22Rv1 (cell line): ENCODE measurements around the gene SLC15A4.

ENCODE experiments used
- H3K27ac ChIP-seq: fragments of 450-650 bp; 2 replicates; pipeline ENCODE4 v1.5.1; 2017
- ZFX ChIP-seq: fragments of 450-650 bp; IDR thresholded peaks from 2 replicates; pipeline ENCODE4 v1.6.1; 2017; ENCODE audit warnings: antibody characterized with exemption, borderline replicate concordance
- TF ChIP-seq, protein P1 (sequence below): fragments of 450-650 bp; IDR thresholded peaks from 2 replicates; pipeline ENCODE4 v1.5.1; 2017; ENCODE audit warnings: mild to moderate bottlenecking

The SLC15A4 gene

DNA sequence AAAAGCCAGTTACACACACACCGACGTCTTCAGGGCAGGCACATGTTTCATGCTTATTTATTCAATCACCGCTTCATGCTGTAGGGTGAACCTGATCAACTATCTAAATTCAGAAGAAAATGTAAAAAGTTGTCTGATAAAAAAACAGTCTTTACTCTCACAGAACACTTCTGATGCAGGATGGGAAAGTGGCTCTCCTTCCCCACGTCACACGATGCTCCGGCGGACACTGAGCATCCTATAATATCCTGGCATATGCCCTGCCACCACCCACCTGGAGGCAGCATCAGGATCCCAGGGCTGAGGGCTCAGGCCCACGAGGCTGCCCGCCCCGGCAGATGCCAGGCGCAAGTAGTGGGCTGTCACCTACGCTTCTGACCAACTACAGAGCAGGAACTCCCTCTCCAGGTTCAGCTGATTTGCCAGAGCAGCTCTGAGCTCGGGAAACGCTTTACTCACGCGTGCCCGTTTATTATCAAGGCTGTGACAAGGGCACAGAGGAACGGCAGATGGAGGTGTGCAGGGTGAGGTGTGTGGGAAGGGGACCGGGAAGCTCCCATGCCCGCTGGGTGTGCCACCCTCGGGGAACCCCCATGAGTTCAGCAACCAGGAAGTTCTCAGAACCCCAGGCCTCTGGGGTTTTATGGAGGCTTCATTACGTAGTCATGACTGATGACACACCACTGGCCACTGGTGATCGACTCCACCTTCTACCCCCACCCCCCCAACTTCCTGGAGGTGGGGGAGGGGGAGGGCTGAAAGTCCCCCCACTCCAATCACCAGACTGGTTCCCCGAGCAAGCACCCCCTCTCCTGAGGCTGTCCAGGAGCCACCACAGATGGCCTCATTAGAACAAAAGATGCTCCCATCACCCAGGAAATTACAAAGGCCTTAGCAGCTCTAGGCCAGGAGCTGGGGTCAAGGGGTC is 32.1 kb downstream of the SLC15A4 start:
- H3K27ac ChIP-seq = no peak overlapping the region
- TF ChIP-seq ZFX = no peak
- TF ChIP-seq, protein P1, sequence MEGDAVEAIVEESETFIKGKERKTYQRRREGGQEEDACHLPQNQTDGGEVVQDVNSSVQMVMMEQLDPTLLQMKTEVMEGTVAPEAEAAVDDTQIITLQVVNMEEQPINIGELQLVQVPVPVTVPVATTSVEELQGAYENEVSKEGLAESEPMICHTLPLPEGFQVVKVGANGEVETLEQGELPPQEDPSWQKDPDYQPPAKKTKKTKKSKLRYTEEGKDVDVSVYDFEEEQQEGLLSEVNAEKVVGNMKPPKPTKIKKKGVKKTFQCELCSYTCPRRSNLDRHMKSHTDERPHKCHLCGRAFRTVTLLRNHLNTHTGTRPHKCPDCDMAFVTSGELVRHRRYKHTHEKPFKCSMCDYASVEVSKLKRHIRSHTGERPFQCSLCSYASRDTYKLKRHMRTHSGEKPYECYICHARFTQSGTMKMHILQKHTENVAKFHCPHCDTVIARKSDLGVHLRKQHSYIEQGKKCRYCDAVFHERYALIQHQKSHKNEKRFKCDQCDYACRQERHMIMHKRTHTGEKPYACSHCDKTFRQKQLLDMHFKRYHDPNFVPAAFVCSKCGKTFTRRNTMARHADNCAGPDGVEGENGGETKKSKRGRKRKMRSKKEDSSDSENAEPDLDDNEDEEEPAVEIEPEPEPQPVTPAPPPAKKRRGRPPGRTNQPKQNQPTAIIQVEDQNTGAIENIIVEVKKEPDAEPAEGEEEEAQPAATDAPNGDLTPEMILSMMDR = no peak

- H3K27ac ChIP-seq = no peak overlapping the region
- no peak for TF ChIP-seq ZFX
- TF ChIP-seq, protein P1 = no peak
Measured at GRCh38 chr12:128790653-128791373, 32.9 kb downstream of the SLC15A4 start.

DNA sequence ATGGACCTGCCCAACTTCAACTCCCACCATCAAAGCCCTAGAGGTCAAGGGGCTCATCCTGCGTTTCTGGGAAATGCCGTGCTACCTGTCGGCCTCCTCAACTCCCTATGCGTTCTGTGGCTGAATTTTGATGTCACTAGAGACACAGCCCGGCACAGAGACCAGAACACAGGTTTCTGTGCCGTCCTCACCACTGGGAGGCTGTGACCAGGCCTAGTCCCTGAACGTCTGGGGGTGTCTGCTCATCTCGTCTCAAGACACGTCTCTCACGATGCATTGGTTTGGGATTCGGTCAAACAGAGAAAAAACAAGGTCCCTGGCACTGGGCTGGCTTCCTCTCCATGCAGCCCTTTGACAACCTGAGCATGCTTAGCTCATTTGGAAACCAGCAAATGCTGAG is 33.5 kb downstream of the SLC15A4 start:
- no peak overlapping the region for H3K27ac ChIP-seq
- TF ChIP-seq, protein P1 = no peak
- TF ChIP-seq ZFX = no peak

GRCh38 chr12:128789356-128789929 is 34.3 kb downstream of the SLC15A4 start:
- H3K27ac ChIP-seq = no peak overlapping the region
- TF ChIP-seq, protein P1 = no peak
- no peak for TF ChIP-seq ZFX

DNA sequence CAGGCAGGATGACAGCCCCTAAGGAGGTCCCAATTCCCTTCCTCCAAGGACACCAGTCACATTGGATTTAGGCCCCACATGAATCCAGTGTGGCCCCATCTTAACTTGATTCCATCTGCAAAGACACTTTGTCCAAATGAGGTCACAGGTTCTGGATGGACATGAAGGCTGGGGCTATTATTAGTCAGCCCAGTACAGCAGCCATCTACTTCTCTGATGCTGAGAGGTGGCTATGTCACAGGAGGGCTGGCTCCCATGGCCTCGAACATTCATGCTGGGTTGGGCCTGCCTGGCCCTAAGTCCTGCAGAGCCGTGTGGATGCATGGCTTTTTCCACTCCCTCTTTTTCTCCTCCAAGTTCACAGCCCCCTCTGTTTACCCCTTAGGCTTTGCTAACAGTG is 35.9 kb downstream of the SLC15A4 start:
- no peak overlapping the region for H3K27ac ChIP-seq
- TF ChIP-seq ZFX = no peak
- TF ChIP-seq, protein P1 = no peak

DNA sequence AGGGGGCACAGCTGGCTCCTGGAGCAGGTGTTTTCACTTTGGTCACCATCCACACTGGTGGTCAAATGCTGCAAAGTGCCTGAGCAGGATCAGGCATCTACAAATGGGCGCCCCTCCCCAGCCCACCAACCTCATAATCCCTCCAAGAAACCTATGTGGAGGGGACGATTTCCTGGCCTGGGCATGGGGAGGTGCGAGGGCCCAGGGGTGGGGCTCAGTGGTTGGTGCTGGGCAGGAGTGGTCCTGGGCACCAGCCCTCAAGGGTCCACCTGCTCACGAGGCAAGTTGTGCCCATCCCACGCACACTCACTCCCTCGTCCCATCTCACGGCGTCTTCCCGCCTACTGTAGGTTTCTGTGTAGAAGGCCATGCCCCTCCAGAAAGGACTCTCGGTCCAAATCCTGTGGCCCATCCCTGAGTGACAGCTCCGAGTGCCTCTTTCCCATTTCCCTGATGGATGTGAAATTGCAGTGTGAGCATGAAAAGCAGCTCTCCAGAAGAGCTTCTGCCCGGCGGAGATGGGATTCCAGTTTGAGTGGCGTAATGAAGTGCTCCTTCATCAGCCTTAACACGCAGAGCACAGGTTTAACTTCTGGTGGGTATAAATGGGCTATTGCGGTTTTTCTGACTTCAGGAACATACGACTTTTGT is 36.9 kb downstream of the SLC15A4 start:
- TF ChIP-seq, protein P1 = no peak
- no peak for TF ChIP-seq ZFX
- no peak overlapping the region for H3K27ac ChIP-seq
